Activated CD8-positive, alpha-beta memory T cell treated with anti-CD3 and anti-CD28 coated beads, Interleukin-2, amount 50 U/mL, for 4 hours (primary cell): Measurements from ENCODE around the gene OTX2.

Experiments used
- DNase-seq: peaks from one replicate; pipeline ENCODE4 v3.0.0-alpha.2; 2020

The OTX2 gene

GRCh38 chr14:56794557-56795283, 15.6 kb downstream of the OTX2 start:
- DNase-seq = no peak

GRCh38 chr14:56794088-56794556, 16.2 kb downstream of the OTX2 start:
- no peak for DNase-seq

- no peak for DNase-seq
Measured at GRCh38 chr14:56789955-56790354, 20.3 kb downstream of the OTX2 start.

GRCh38 chr14:56787530-56787929, 22.7 kb downstream of the OTX2 start:
- no peak for DNase-seq

GRCh38 chr14:56782711-56783110, 27.6 kb downstream of the OTX2 start:
- DNase-seq = no peak

GRCh38 chr14:56774503-56774902, 35.8 kb downstream of the OTX2 start:
- no peak for DNase-seq

GRCh38 chr14:56770512-56770911, 39.8 kb downstream of the OTX2 start:
- no peak for DNase-seq

GRCh38 chr14:56760164-56760914, 49.9 kb downstream of the OTX2 start:
- DNase-seq = no peak

GRCh38 chr14:56759633-56760032, 50.6 kb downstream of the OTX2 start:
- DNase-seq = no peak

GRCh38 chr14:56759094-56759493, 51.2 kb downstream of the OTX2 start:
- DNase-seq = no peak

- no peak for DNase-seq
Measured at GRCh38 chr14:56754921-56755320, 55.4 kb downstream of the OTX2 start.

GRCh38 chr14:56753396-56753795, 56.9 kb downstream of the OTX2 start:
- DNase-seq = no peak

- no peak for DNase-seq
Measured at GRCh38 chr14:56752428-56752827, 57.9 kb downstream of the OTX2 start.

GRCh38 chr14:56751471-56751870, 58.8 kb downstream of the OTX2 start:
- no peak for DNase-seq
